HL-60/S4 treated with retinoic acid at 250 ng/mL for 4 days and 3 days (cell line): Measurements from ENCODE around the gene CENPF.
"Not testable (repeated sequence)": the region's sequence is repeated elsewhere in the genome, so short reads cannot be mapped to it uniquely, and the experiment has no call there.

Experiments
- in situ Hi-C: fragments of 300-500 bp; cut with MboI; formaldehyde crosslinking; loops from 2 replicates; pipeline ENCODE4 v1.7.0; 2022; ENCODE audit warnings: low sequenced_read_pairs

Gene CENPF

DNA sequence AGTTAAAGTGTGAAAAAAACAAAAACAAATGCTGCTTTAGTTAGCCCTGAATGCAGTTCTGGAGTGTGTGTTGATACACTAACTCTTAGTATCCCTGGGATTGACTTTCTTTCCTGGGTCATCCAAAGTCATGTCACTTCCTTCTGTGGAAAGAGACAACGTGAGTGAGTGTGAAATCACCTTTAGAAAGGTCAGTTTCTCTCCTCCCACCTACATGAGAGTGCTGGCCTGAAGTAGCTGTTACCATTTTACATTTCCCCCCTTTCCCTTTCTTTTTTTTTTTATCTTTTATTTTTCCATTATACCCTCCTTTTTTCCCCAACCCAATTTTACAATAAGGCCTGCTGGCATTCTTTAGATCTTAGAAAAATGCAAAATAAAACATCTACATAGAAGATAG lies 55.2 kb downstream of the CENPF start:
- in situ Hi-C loops, result no loop called here

- in situ Hi-C loops, result no loop called here
Observed at GRCh38 chr1:214658785-214659184, 55.8 kb downstream of the CENPF start.

DNA sequence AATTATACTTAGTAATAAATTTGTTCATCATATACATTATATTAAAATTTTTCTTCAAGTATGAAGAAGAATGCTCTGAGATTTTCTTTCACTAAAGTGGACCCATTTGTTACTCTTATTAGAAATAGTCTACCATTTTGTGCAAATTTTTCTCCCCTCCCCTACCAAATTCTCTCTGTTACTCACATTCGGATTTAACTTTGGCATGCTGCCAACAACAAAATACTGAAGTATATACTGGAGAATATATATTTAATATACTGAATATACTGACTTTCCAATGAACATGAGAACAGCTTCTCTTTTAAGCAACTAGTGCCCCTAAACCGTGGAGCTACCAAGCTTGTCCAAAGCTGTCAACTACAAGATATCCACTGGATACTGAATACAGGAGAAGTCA lies 57.2 kb downstream of the CENPF start:
- in situ Hi-C loops, result no loop called here

- in situ Hi-C loops, result no loop called here
Observed at GRCh38 chr1:214660900-214661299, 57.9 kb downstream of the CENPF start.

DNA sequence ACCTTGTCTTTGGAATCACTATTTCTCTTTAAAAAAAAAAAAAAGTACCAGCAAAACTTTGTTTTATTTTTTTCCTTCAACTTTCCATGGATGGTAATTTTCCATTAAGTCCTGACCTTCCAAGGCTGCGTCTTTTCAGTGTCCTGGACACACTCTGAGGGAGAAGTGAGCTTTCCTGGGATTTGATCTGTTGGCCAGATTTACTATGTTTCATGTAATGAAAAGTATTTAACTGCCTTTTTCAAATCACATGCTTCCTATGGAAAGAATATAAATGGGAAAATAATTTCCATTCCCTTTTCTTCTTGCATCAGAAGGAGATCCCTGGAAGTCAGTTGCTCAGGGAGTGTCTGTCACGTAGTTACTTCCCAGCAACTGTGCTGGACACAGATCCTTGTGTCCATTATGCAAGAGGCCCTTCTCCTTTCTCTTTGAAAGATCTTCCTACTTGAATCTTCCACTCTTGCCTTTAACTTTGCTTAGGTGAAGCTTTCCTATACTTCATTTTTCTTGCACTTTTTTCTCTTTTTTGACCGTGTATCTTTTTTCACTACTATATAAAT lies 59.3 kb downstream of the CENPF start:
- in situ Hi-C loops, result no loop called here

- in situ Hi-C loops, result no loop called here
Observed at GRCh38 chr1:214664651-214665433, 61.8 kb downstream of the CENPF start.

- in situ Hi-C loops, result no loop called here
Observed at GRCh38 chr1:214665606-214666110, 62.7 kb downstream of the CENPF start.

DNA sequence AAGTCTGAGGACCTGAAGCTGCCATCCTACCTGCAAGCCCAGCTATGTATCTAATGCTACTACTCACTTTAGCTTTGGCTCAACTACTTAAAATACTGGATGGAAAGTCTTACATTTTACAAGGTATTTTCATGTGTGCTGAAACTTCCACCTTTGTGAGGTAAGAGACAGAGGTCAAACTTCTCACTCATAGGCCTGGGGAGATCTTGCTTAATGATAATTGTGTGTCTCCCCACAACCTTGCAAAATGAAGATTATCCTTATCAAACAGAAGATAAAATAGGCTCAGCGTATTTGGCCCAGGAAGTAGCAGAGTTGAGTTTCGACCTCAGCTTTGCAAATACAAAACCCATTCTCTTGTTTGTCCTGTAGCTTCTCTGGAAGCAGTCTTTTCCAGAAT lies 63.7 kb downstream of the CENPF start:
- in situ Hi-C loops, result no loop called here

DNA sequence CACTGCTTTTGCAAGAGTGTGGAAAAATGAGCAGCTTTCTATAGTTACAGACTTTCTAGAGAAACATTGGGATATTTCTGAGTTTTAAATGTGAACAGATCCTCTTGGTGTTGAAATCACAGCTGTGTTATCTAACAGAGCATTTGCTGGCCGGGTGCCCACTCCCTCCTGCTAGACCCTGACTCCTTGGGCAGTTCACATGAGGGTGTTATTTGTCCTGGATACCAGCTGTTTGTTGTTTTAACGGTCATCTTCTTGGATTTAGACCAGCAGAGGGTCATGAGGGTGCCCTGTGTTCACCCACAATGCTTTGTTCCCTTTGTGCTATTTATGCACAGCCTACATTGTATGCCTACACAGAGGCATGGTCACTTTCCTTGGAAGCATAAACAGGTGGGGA lies 67.1 kb downstream of the CENPF start:
- in situ Hi-C loops, result no loop called here

DNA sequence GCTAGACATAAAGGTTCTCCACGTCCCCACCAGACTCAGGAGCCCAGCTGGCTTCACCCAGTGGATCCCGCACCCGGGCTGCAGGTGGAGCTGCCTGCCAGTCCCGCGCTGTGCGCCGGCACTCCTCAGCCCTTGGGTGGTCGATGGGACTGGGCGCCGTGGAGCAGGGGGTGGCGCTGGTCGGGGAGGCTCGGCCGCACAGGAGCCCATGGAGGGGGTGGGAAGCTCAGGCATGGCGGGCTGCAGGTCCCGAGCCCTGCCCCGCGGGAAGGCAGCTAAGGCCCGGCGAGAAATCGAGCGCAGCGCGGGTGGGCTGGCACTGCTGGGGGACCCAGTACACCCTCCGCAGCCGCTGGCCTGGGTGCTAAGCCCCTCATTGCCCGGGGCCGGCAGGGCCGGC lies 70.0 kb downstream of the CENPF start:
- in situ Hi-C loops, result not testable (repeated sequence)

DNA sequence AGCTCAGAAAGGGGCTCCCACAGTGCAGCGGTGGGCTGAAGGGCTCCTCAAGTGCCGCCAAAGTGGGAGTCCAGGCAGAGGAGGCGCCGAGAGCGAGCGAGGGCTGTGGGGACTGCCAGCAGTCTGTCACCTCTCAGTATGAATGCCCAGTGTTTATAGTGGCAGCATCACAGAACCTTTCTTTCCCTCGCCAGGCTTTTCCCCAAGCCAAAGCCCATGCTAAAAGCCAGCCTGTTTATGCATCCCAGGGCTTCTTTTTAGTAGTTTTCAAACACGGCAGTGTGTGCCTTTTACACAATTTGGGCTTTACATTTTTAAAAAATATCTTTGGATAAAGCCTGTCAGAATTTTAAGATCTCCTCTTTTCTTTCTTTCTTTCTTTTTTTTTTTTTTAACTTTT lies 70.6 kb downstream of the CENPF start:
- in situ Hi-C loops, result no loop called here

- in situ Hi-C loops, result not testable (repeated sequence)
Observed at GRCh38 chr1:214675524-214675923, 72.5 kb downstream of the CENPF start.

- in situ Hi-C loops, result no loop called here
Observed at GRCh38 chr1:214676747-214677146, 73.8 kb downstream of the CENPF start.

DNA sequence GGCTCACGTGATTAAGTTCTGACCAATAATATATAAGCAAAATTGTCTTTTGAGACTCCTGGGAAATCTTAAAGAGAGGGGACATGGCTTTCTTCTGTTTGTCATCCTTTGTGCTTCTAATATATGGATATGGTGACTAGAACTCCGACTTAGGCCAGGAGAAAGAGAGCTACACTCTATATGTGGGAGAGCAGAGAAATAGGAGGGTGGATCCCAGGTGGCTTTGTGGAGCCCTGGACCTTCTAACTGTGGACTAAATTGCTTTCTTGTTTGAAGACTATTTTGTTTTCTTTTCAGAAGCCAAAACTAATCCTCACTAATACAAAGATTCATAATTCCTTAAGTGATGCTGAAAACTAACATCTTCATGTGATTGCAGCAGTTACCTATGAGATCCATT lies 75.0 kb downstream of the CENPF start:
- in situ Hi-C loops, result no loop called here

DNA sequence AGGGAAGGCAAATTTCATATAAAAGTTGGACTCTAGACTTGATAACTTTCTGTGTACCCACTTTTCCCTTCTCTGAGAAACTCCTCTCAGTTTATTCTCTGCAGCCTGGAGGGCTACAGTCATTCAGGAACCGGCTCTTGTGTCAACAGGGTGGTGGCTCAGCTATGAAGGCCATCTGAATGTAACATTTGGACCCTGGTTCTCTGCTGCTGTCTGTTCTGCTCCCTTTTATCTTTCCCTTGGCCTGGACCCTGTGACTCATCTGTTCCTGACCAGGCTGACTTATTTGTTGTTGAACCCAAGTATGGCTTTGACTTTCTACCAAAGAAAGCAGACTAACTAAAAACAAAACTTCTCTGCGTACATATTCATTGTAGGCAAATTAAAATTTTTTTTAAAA lies 75.4 kb downstream of the CENPF start:
- in situ Hi-C loops, result no loop called here

- in situ Hi-C loops, result no loop called here
Observed at GRCh38 chr1:214683621-214684020, 80.6 kb downstream of the CENPF start.

DNA sequence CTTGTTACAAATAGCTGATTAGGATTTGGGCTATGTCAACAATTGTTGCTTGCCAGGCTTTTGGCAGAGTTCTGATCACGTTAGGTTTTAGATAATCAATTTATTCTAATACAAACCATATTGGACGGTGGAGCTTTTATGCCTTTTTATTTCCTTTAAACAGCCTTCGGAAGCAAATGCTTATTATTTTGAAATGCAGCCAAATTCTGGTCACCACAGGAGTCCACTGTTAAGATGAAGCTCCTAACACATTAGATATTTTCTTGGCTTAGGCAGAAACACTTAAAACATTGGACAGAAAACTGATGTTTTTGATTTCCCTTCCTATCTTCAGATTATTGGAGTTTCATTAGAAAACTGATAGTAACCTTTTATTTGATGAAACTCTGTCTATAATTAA lies 82.9 kb downstream of the CENPF start:
- in situ Hi-C loops, result no loop called here

GRCh38 chr1:214686497-214686896 lies 83.5 kb downstream of the CENPF start:
- in situ Hi-C loops, result no loop called here

- in situ Hi-C loops, result no loop called here
Observed at GRCh38 chr1:214688891-214689290, 85.9 kb downstream of the CENPF start.

DNA sequence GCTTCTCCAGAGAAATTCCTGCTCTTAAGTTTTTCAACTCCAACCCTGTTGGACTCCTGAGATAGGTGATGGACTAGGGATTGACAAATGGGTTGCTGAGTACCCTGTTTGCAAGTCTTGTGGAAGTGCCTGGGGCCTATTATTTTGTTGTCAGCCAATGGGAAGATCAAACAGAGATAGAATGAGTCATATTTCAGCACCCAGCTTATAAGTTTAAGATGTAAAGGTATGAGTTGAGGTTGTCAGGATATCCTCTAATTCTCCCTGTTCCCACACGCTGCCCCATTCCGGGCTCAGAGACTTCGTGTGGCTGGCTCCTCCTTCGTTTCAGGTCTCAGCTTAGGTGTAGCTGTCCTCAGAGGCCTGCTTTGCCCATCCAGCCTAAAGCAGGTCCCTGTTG lies 91.8 kb downstream of the CENPF start:
- in situ Hi-C loops, result no loop called here

DNA sequence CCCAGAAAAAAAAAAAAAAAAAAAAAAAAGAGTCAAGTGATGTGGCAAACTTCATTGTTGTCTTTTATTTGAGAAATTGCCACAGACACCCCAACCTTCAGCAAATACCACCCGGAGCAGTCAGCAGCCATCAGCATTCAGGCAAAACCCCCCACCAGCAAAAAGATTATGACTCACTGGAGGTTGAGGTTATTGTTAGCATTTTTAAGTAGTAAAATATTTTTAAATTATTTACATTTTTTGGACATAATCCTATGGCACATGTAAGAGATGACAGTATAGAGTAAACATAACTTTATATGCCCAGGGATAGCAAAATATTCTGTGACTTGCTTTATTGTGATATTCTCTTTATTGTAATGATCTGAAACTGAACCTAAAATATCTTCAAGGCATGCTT lies 95.6 kb downstream of the CENPF start:
- in situ Hi-C loops, result no loop called here

DNA sequence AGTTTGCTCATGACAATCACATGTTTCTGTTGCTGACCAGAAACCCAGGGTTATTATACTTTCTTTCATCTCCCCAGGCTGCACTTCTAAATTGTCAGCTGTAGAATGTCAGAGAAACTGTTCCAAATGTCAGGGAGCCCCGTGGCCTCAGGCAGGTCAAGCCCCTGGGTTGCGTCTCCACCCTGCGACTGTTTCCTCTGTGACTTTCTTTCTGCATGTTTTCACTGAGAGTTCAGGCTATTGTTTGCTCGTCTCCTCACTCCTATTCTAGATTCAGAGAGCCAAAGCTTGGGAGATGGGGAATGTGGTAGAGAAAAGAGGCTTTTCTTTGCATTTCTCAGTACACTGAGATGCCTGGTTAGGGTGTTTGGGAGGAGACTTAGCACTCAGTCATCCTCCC lies 97.4 kb downstream of the CENPF start:
- in situ Hi-C loops, result no loop called here

DNA sequence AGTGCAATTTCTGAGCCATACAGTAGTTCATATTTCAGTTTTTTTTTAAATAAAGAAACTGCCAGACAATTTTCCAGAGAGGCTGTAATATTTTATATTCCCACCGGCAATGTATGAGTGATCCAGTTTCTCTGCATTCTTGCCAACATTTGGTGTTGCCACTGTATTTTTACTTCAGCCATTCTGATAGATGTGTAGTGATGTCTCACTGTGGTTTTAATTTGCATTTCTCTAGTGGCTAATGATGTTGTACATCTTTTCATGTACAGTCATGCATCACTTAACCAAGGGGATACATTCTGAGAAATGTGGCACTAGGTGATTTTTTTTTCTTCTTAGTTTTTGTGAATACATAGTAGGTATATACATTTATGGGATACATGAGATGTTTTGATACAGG lies 99.6 kb downstream of the CENPF start:
- in situ Hi-C loops, result no loop called here
